A673 (cell line): ENCODE results near the gene MIDN.

Experiments
- EZH2 ChIP-seq: fragments of 200-600 bp; sonication (generic); IDR thresholded peaks from 2 replicates; pipeline ENCODE4 v1.6.1; 2017; ENCODE audit warnings: borderline replicate concordance, low read depth, mild to moderate bottlenecking, mixed read lengths, antibody characterized with exemption, low read length; ENCODE audit not compliant: poor library complexity, severe bottlenecking
- TF ChIP-seq, protein P1 (sequence below): fragments of 300-800, 200-600 bp; sonication (generic); conservative IDR thresholded peaks from 2 replicates; pipeline ENCODE4 v1.5.1; 2017; ENCODE audit warnings: low read depth, mild to moderate bottlenecking, antibody characterized with exemption, low read length, moderate library complexity, mixed read lengths

DNA sequence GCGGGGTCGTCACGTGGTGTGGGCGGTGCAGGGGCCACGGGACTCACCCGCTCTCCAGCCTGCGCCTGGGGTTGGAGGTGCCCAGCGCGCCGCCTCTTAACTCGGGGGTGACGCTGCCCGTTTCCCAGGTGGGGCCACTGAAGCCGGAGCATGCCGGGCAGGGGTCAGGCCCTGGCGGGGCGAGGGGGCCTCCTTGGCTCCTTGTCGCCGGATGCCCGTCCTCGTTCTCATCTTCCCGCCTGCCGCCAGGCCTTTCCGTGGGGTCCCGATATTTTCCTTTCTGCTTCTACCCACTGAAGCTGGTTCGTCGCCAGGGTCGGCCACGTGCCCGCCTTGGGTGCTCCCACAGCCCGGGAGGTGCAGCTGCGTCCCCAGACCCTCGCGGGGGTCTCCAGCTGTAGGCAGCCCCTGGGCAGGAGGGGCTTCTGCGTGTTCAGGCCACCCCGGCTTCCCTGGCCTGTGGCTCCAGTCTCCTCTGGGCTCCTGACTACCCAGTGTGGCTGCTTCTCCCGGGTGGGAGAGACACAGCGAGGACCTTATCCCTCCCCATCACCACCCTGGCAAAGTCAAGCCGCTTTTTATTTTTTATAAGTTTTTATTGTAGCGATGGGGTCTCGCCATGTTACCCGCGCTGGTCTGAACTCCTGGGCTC, 27.7 kb downstream of the MIDN start:
- TF ChIP-seq, protein P1, sequence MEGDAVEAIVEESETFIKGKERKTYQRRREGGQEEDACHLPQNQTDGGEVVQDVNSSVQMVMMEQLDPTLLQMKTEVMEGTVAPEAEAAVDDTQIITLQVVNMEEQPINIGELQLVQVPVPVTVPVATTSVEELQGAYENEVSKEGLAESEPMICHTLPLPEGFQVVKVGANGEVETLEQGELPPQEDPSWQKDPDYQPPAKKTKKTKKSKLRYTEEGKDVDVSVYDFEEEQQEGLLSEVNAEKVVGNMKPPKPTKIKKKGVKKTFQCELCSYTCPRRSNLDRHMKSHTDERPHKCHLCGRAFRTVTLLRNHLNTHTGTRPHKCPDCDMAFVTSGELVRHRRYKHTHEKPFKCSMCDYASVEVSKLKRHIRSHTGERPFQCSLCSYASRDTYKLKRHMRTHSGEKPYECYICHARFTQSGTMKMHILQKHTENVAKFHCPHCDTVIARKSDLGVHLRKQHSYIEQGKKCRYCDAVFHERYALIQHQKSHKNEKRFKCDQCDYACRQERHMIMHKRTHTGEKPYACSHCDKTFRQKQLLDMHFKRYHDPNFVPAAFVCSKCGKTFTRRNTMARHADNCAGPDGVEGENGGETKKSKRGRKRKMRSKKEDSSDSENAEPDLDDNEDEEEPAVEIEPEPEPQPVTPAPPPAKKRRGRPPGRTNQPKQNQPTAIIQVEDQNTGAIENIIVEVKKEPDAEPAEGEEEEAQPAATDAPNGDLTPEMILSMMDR, result no peak
- TF ChIP-seq EZH2, result no peak
